MM.1S (cell line): ENCODE results near the gene ZNF534.
"Not testable (repeated sequence)": the region's sequence is repeated elsewhere in the genome, so short reads cannot be mapped to it uniquely, and the experiment has no call there.

ENCODE experiments used
- DNase-seq: peaks from one replicate; pipeline ENCODE4 v3.0.0-alpha.2; 2015
- H2AFZ ChIP-seq: fragments of 300-600 bp; sonication (generic); 2 replicates; pipeline ENCODE4 v1.6.0; 2016; ENCODE audit warnings: antibody characterized with exemption, low read length
- H3F3A ChIP-seq: fragments of 300-600 bp; sonication (generic); 2 replicates; pipeline ENCODE4 v1.6.1; 2016; ENCODE audit warnings: mild to moderate bottlenecking, antibody characterized with exemption, low read length, moderate library complexity, mixed read lengths; ENCODE audit not compliant: insufficient read depth
- H3K27ac ChIP-seq: fragments of 300-600 bp; sonication (generic); 2 replicates; pipeline ENCODE4 v1.5.1; 2016; ENCODE audit warnings: mild to moderate bottlenecking, low read length
- H3K27me3 ChIP-seq: fragments of 300-600 bp; sonication (generic); replicated peaks from 2 replicates; pipeline ENCODE4 v1.6.0; 2016; ENCODE audit warnings: low read length; ENCODE audit not compliant: insufficient read depth
- H3K36me3 ChIP-seq: fragments of 300-600 bp; sonication (generic); replicated peaks from 2 replicates; pipeline ENCODE4 v1.6.1; 2016; ENCODE audit warnings: mild to moderate bottlenecking, low read length, mixed read lengths; ENCODE audit not compliant: insufficient read depth
- H3K4me1 ChIP-seq: fragments of 300-600 bp; sonication (generic); 2 replicates; pipeline ENCODE4 v1.6.1; 2016; ENCODE audit warnings: low read length, mixed read lengths
- H3K4me2 ChIP-seq: fragments of 300-600 bp; sonication (generic); 2 replicates; pipeline ENCODE4 v1.6.0; 2016; ENCODE audit warnings: low read depth, low read length
- H3K4me3 ChIP-seq: fragments of 300-600 bp; sonication (generic); 2 replicates; pipeline ENCODE4 v1.5.1; 2016; ENCODE audit warnings: low read length, mixed read lengths
- H3K79me2 ChIP-seq: fragments of 300-600 bp; sonication (generic); 2 replicates; pipeline ENCODE4 v1.6.1; 2016; ENCODE audit warnings: mixed run types, low read length, mixed read lengths
- H3K9ac ChIP-seq: fragments of 300-600 bp; sonication (generic); 2 replicates; pipeline ENCODE4 v1.6.1; 2016; ENCODE audit warnings: low read length, mixed read lengths
- H3K9me2 ChIP-seq: fragments of 300-600 bp; sonication (generic); replicated peaks from 2 replicates; pipeline ENCODE4 v1.6.1; 2016; ENCODE audit warnings: mild to moderate bottlenecking, low read length, mixed read lengths; ENCODE audit not compliant: insufficient read depth
- H3K9me3 ChIP-seq: fragments of 300-600 bp; sonication (generic); replicated peaks from 2 replicates; pipeline ENCODE4 v1.6.1; 2016; ENCODE audit warnings: mild to moderate bottlenecking, low read length, mixed read lengths; ENCODE audit not compliant: insufficient read depth
- H4K20me1 ChIP-seq: fragments of 300-600 bp; sonication (generic); 2 replicates; pipeline ENCODE4 v1.6.1; 2016; ENCODE audit warnings: mild to moderate bottlenecking, low read length, moderate library complexity, mixed read lengths; ENCODE audit not compliant: insufficient read depth
- CTCF ChIP-seq: fragments of 300-600 bp; sonication (generic); IDR thresholded peaks from 2 replicates; pipeline ENCODE4 v1.5.1; 2016; ENCODE audit warnings: antibody characterized with exemption, low read length, mixed read lengths
- EZH2 ChIP-seq: fragments of 300-600 bp; sonication (generic); optimal IDR thresholded peaks from 2 replicates; pipeline ENCODE3; 2017; ENCODE audit warnings: low read depth, mild to moderate bottlenecking, antibody characterized with exemption, low read length, mixed read lengths
- EZH2phosphoT487 ChIP-seq: fragments of 300-600 bp; sonication (generic); IDR thresholded peaks from 2 replicates; pipeline ENCODE4 v1.6.1; 2018; ENCODE audit warnings: antibody characterized with exemption, low read length

ZNF534 gene

GRCh38 chr19:52492201-52492993 lies 63.4 kb downstream of the ZNF534 start:
- H3K9ac ChIP-seq = no peak overlapping the region
- H3K27ac ChIP-seq = no peak overlapping the region
- no peak for DNase-seq
- H3K9me2 ChIP-seq = no peaks in the 10 kb centered on the region
- H3K36me3 ChIP-seq = no peaks in the 10 kb centered on the region
- H4K20me1 ChIP-seq = no peaks in the 10 kb centered on the region
- H3K27me3 ChIP-seq = no peaks in the 10 kb centered on the region
- no peak overlapping the region for H2AFZ ChIP-seq
- no peaks in the 10 kb centered on the region for H3F3A ChIP-seq
- no peak overlapping the region for H3K4me2 ChIP-seq
- H3K4me3 ChIP-seq = no peak overlapping the region
- TF ChIP-seq EZH2phosphoT487 = no peak
- H3K79me2 ChIP-seq = no peaks in the 10 kb centered on the region
- no peaks in the 10 kb centered on the region for H3K9me3 ChIP-seq
- no peaks in the 10 kb centered on the region for H3K4me1 ChIP-seq

GRCh38 chr19:52492994-52493470 lies 64.1 kb downstream of the ZNF534 start:
- no peak overlapping the region for H2AFZ ChIP-seq
- H3K4me1 ChIP-seq = no peaks in the 10 kb centered on the region
- H3F3A ChIP-seq = no peaks in the 10 kb centered on the region
- H3K9me3 ChIP-seq = no peaks in the 10 kb centered on the region
- no peak overlapping the region for H3K4me3 ChIP-seq
- no peaks in the 10 kb centered on the region for H3K27me3 ChIP-seq
- no peaks in the 10 kb centered on the region for H3K79me2 ChIP-seq
- no peaks in the 10 kb centered on the region for H3K36me3 ChIP-seq
- TF ChIP-seq CTCF (no peak), EZH2 (no peak), EZH2phosphoT487 (no peak)
- no peak overlapping the region for H3K27ac ChIP-seq
- no peak for DNase-seq
- H3K9me2 ChIP-seq = no peaks in the 10 kb centered on the region
- no peak overlapping the region for H3K9ac ChIP-seq
- no peaks in the 10 kb centered on the region for H4K20me1 ChIP-seq
- H3K4me2 ChIP-seq = no peak overlapping the region

- H2AFZ ChIP-seq = no peak overlapping the region
- H3K79me2 ChIP-seq = no peaks in the 10 kb centered on the region
- H3K36me3 ChIP-seq = no peaks in the 10 kb centered on the region
- H3K9me2 ChIP-seq = no peaks in the 10 kb centered on the region
- H3K9me3 ChIP-seq = no peaks in the 10 kb centered on the region
- H3K9ac ChIP-seq = no peak overlapping the region
- H3K4me2 ChIP-seq = no peak overlapping the region
- no peak overlapping the region for H3K27ac ChIP-seq
- no peaks in the 10 kb centered on the region for H3K4me1 ChIP-seq
- H4K20me1 ChIP-seq = no peaks in the 10 kb centered on the region
- no peak overlapping the region for H3K4me3 ChIP-seq
- DNase-seq = no peak
- H3F3A ChIP-seq = no peaks in the 10 kb centered on the region
- H3K27me3 ChIP-seq = no peaks in the 10 kb centered on the region
- TF ChIP-seq EZH2 = no peak
- TF ChIP-seq CTCF = no peak
- no peak for TF ChIP-seq EZH2phosphoT487
Observed at GRCh38 chr19:52494518-52494917, 65.6 kb downstream of the ZNF534 start.

- Histone ChIP-seq H3K9ac (no peak overlapping the region), H3F3A (no peaks in the 10 kb centered on the region), H3K4me2 (no peak overlapping the region), H3K36me3 (no peaks in the 10 kb centered on the region), H2AFZ (no peak overlapping the region), H3K9me2 (no peaks in the 10 kb centered on the region), H3K4me3 (no peak overlapping the region), H3K27me3 (no peaks in the 10 kb centered on the region), H4K20me1 (no peaks in the 10 kb centered on the region), H3K4me1 (no peaks in the 10 kb centered on the region), H3K79me2 (no peaks in the 10 kb centered on the region), H3K9me3 (no peaks in the 10 kb centered on the region), H3K27ac (no peak overlapping the region)
- no peak for DNase-seq
- TF ChIP-seq EZH2 = no peak
- TF ChIP-seq CTCF = no peak
- no peak for TF ChIP-seq EZH2phosphoT487
Observed at GRCh38 chr19:52498571-52498970, 69.6 kb downstream of the ZNF534 start.

- not testable (repeated sequence) for H3K9me3 ChIP-seq
Observed at GRCh38 chr19:52500474-52500873, 71.5 kb downstream of the ZNF534 start.

More at GRCh38 chr19:52500474-52500873, 71.5 kb downstream of the ZNF534 start:
- not testable (repeated sequence) for H4K20me1 ChIP-seq, H3K4me2 ChIP-seq, H3F3A ChIP-seq, H3K27ac ChIP-seq, DNase-seq, H3K79me2 ChIP-seq, H3K9me2 ChIP-seq, H3K36me3 ChIP-seq, H3K27me3 ChIP-seq, H2AFZ ChIP-seq, H3K9ac ChIP-seq, H3K4me1 ChIP-seq, H3K4me3 ChIP-seq
